Tibial nerve (tissue), 4 donors: ENCODE results near the gene SSH2.

Experiments
- EP300 ChIP-seq, 2 donors: sonication (generic); formaldehyde crosslinking; IDR thresholded peaks; one replicate each; pipeline ENCODE4 v1.6.1; 2017; ENCODE audit warnings: antibody characterized with exemption in 2 of 2, mild to moderate bottlenecking in 1 of 2
- POLR2A ChIP-seq, 2 donors: fragments of 450-650 bp; IDR thresholded peaks; one replicate each; pipeline ENCODE4 v1.6.1; 2017; ENCODE audit warnings: antibody characterized with exemption in 2 of 2, mild to moderate bottlenecking in 2 of 2, moderate library complexity in 2 of 2
- TF ChIP-seq, protein P1 (sequence below), 5 experiments: fragments of 200-600 bp in 3 of 5; fragments of 450-650 bp in 2 of 5; sonication (generic) in 3 of 5; IDR thresholded peaks; one replicate each; pipeline ENCODE4 v1.5.1; 2016 to 2019; ENCODE audit warnings: antibody characterized with exemption in 5 of 5, mild to moderate bottlenecking in 3 of 5, moderate library complexity in 2 of 5

- no peak for TF ChIP-seq EP300 (IDR thresholded peaks at IDR 0.05)
- TF ChIP-seq, protein P1, sequence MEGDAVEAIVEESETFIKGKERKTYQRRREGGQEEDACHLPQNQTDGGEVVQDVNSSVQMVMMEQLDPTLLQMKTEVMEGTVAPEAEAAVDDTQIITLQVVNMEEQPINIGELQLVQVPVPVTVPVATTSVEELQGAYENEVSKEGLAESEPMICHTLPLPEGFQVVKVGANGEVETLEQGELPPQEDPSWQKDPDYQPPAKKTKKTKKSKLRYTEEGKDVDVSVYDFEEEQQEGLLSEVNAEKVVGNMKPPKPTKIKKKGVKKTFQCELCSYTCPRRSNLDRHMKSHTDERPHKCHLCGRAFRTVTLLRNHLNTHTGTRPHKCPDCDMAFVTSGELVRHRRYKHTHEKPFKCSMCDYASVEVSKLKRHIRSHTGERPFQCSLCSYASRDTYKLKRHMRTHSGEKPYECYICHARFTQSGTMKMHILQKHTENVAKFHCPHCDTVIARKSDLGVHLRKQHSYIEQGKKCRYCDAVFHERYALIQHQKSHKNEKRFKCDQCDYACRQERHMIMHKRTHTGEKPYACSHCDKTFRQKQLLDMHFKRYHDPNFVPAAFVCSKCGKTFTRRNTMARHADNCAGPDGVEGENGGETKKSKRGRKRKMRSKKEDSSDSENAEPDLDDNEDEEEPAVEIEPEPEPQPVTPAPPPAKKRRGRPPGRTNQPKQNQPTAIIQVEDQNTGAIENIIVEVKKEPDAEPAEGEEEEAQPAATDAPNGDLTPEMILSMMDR (IDR thresholded peaks at IDR 0.05) = no peak
- no peak for TF ChIP-seq POLR2A (IDR thresholded peaks at IDR 0.05)
Measured at GRCh38 chr17:29677824-29678223, 252.2 kb downstream of the SSH2 start.
